Upper lobe of left lung (tissue), 6 donors: ENCODE data around the gene JARID2. TPM values are rescaled to one million over a fixed set of nuclear protein-coding genes. Genes with fewer than 3 reads are reported as not detected.
A peak's percentile ranks its signal among the peaks of the same experiment; 100 is the strongest.

Source experiments
- ATAC-seq, 2 donors: fragments of 200-7000 bp; cut with Tn5 transposase; one replicate each; pipeline ENCODE4 v1.9.1; 2022; ENCODE audit warnings: mild to moderate bottlenecking in 2 of 2, moderate library complexity in 2 of 2; ENCODE audit not compliant: low FRiP score in 2 of 2
- DNase-seq, 2 donors: peaks; one replicate each; pipeline ENCODE4 v3.0.0-alpha.2; 2019 to 2020
- H3K27ac ChIP-seq, 4 donors: fragments of 200-600 bp; sonication (generic); one replicate each; pipeline ENCODE4 v1.5.1; 2016 to 2019
- H3K27me3 ChIP-seq, 4 donors: fragments of 200-600 bp; sonication (generic); one replicate each; pipeline ENCODE4 v1.5.1; 2017 to 2019
- H3K36me3 ChIP-seq, 4 donors: fragments of 200-600 bp; sonication (generic); one replicate each; pipeline ENCODE4 v1.5.1; 2016 to 2019
- H3K4me1 ChIP-seq, 4 donors: fragments of 200-600 bp; sonication (generic); one replicate each; pipeline ENCODE4 v1.5.1; 2018 to 2019
- H3K4me3 ChIP-seq, 4 donors: fragments of 200-600 bp; sonication (generic); one replicate each; pipeline ENCODE4 v1.5.1; 2017 to 2019; ENCODE audit warnings: mild to moderate bottlenecking in 2 of 4, moderate library complexity in 1 of 4
- H3K9me3 ChIP-seq, 4 donors: fragments of 200-600 bp; sonication (generic); one replicate each; pipeline ENCODE4 v1.5.1; 2018 to 2019
- CTCF ChIP-seq, 6 experiments: fragments of 450-650 bp in 4 of 6; fragments of 200-600 bp in 2 of 6; sonication (generic) in 2 of 6; IDR thresholded peaks; one replicate each; pipeline ENCODE4 v1.5.1; 2016 to 2019; ENCODE audit warnings: antibody characterized with exemption in 6 of 6
- EP300 ChIP-seq, 4 donors: sonication (generic); formaldehyde crosslinking; IDR thresholded peaks; one replicate each; pipeline ENCODE4 v1.5.1; 2017; ENCODE audit warnings: antibody characterized with exemption in 4 of 4, control low read depth in 2 of 4
- POLR2A ChIP-seq, 4 donors: fragments of 450-650 bp; IDR thresholded peaks; one replicate each; pipeline ENCODE4 v1.5.1; 2016 to 2017; ENCODE audit warnings: antibody characterized with exemption in 4 of 4, mild to moderate bottlenecking in 2 of 4
- POLR2AphosphoS5 ChIP-seq, 2 donors: sonication (generic); formaldehyde crosslinking; IDR thresholded peaks; one replicate each; pipeline ENCODE4 v1.5.1; 2017; ENCODE audit warnings: antibody characterized with exemption in 2 of 2
- WGBS, 2 donors: methylation state at CpG; one replicate each; pipeline ENCODE4 v1.1.5; 2017 to 2018; 5-methylcytosine and 5-hydroxymethylcytosine counted together
- total RNA-seq, 6 donors: library from RNA; depleted of rRNA in 4 of 6; stranded (reverse); fragments of >200 nt in 4 of 6; gene quantifications; one replicate each; pipeline versions ENCODE4 v1.1.0 to v1.2.1, GENCODE V29; 2016 to 2021
- donor health status: DM: no; HTN: no; CAD: no; lungs with moderate emphysema.
- donor health status: DM: no; HTN: yes; CAD: no; lungs with severe emphysema.

The JARID2 gene
- total RNA-seq, 6 donors from 2014 or later = 9.6 to 37.7 (median 16.4) TPM

- H3K27ac ChIP-seq = peak overlapping the region in 1 of 4 donors; percentile 6
- TF ChIP-seq CTCF (IDR thresholded peaks at IDR 0.05) (no peak), POLR2AphosphoS5 (IDR thresholded peaks at IDR 0.05) (no peak), POLR2A (IDR thresholded peaks at IDR 0.05) (no peak), EP300 (IDR thresholded peaks at IDR 0.05) (no peak)
- peaks cover 56 to 77% (median 59%) of the 10 kb centered on the region in 4 donors for H3K4me1 ChIP-seq
- no peaks in the 10 kb centered on the region for H3K9me3 ChIP-seq
- no peaks in the 10 kb centered on the region for H3K36me3 ChIP-seq
- H3K4me3 ChIP-seq = no peak overlapping the region
- H3K27me3 ChIP-seq = no peaks in the 10 kb centered on the region
- no peak for DNase-seq
- 30 to 31% methylated on average over 6 to 7 of the region's 7 CpGs for WGBS, 2 donors
- no peak for ATAC-seq
Measured at GRCh38 chr6:15264902-15265761, 19.3 kb downstream of the JARID2 start.

GRCh38 chr6:15265787-15266186 lies 19.9 kb downstream of the JARID2 start:
- ATAC-seq = no peak

GRCh38 chr6:15266423-15266996 lies 20.6 kb downstream of the JARID2 start:
- Histone ChIP-seq H3K27me3 (no peaks in the 10 kb centered on the region), H3K27ac (peak overlapping the region in 2 of 4 donors; percentile 23 to 38), H3K4me3 (no peak overlapping the region), H3K9me3 (no peaks in the 10 kb centered on the region), H3K36me3 (no peaks in the 10 kb centered on the region), H3K4me1 (peaks cover 51 to 68% (median 51%) of the 10 kb centered on the region in 4 donors)
- ATAC-seq (no peak), DNase-seq (peak in 1 of 2 donors; percentile 49)
- 49 to 51% methylated on average over 11 of the region's 11 CpGs for WGBS, 2 donors
- no peak for TF ChIP-seq POLR2AphosphoS5 (IDR thresholded peaks at IDR 0.05)
- TF ChIP-seq CTCF (IDR thresholded peaks at IDR 0.05) = no peak
- TF ChIP-seq POLR2A (IDR thresholded peaks at IDR 0.05) = no peak
- no peak for TF ChIP-seq EP300 (IDR thresholded peaks at IDR 0.05)

More at GRCh38 chr6:15265787-15266186, 19.9 kb downstream of the JARID2 start:
- DNase-seq = no peak
- Histone ChIP-seq H3K27me3 (no peaks in the 10 kb centered on the region), H3K36me3 (no peaks in the 10 kb centered on the region), H3K4me1 (peaks cover 51 to 70% (median 53%) of the 10 kb centered on the region in 4 donors), H3K4me3 (no peak overlapping the region), H3K27ac (peak overlapping the region in 2 of 4 donors; percentile 6 to 23), H3K9me3 (no peaks in the 10 kb centered on the region)
- TF ChIP-seq EP300 (IDR thresholded peaks at IDR 0.05) (no peak), POLR2AphosphoS5 (IDR thresholded peaks at IDR 0.05) (no peak), CTCF (IDR thresholded peaks at IDR 0.05) (no peak), POLR2A (IDR thresholded peaks at IDR 0.05) (no peak)
- WGBS, 2 donors = 26 to 42% methylated on average over 5 of the region's 5 CpGs

- ATAC-seq (no peak), DNase-seq (no peak)
- TF ChIP-seq POLR2AphosphoS5 (IDR thresholded peaks at IDR 0.05) (no peak), POLR2A (IDR thresholded peaks at IDR 0.05) (no peak), EP300 (IDR thresholded peaks at IDR 0.05) (no peak), CTCF (IDR thresholded peaks at IDR 0.05) (no peak)
- Histone ChIP-seq H3K27ac (no peak overlapping the region), H3K4me1 (peaks cover 51 to 65% (median 51%) of the 10 kb centered on the region in 4 donors), H3K27me3 (no peaks in the 10 kb centered on the region), H3K36me3 (no peaks in the 10 kb centered on the region), H3K9me3 (no peaks in the 10 kb centered on the region), H3K4me3 (no peak overlapping the region)
- 92 to 96% methylated on average over 2 of the region's 2 CpGs for WGBS, 2 donors
Measured at GRCh38 chr6:15267221-15267620, 21.4 kb downstream of the JARID2 start.
